GM12892 (cell line): ENCODE data around the gene MAGEA9.

ENCODE experiments used
- POLR2A ChIP-seq: IDR thresholded peaks from 2 replicates; pipeline ENCODE4 v1.6.1; 2011; ENCODE audit warnings: low read depth, low read length, control low read depth
- TAF1 ChIP-seq: IDR thresholded peaks from 2 replicates; pipeline ENCODE4 v1.6.1; 2011; ENCODE audit warnings: low read depth, mild to moderate bottlenecking, control low read depth, low read length, borderline replicate concordance

DNA sequence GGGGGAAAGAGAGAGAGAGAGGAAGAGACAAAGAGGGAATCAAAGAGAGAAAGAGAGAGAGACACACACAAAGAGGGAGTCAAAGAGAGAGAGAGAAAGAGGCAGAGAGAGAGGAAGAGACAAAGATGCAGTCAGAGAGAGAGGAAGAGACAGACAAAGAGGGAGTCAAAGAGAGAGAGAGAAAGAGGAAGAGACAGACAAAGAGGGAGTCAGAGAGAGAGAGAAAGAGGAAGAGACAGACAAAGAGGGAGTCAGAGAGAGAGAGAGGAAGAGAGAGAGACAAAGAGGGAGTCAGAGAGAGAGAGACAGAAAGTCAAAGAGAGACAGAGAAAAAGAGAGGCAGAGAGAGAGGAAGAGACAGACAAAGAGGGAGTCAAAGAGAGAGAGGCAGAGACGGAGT is 45.5 kb downstream of the MAGEA9 start:
- TF ChIP-seq POLR2A (no peak), TAF1 (no peak)
